ENCODE data around the gene PODXL.
"Not testable (repeated sequence)": the region's sequence is repeated elsewhere in the genome, so short reads cannot be mapped to it uniquely, and the experiment has no call there.

PODXL gene

DNA sequence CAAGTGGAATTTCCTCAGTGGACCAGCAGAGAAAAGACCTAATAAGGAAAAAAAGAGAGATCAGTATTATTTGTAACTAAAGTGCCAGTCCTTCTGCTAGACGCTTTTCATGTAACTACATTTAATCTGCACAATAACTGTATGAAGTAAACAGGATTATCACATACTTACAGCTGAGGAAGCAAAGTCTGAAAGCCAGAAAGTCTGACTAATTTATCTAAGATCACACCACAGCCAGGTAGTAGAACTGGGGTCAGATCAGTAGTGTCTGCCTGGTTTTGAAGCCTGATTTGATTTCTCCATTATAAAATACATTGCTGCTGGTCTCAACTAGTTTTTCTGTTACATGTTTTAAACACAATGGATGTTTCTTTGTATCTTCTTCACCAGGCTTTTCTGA lies 69.2 kb downstream of the PODXL start:
- no peak for DNase-seq

DNA sequence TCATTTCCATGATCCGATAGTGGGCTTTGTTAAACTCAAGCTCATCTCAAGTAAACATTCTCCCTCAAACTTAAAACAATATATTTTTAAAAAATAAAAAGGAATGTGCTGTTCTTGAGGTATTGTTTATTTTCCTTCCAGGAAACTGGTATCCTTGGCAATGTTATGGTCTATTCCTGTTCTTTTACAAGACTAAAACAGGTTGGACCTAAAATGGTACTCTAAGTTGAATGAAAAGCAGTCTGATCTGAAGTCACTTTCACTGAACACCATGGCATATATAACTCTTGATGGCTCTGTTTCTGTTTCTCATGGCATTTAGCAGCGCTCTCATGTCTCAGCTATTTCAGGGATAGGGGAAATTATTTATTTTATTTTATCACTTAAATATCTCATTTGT lies 70.1 kb downstream of the PODXL start:
- DNase-seq: no peak

DNA sequence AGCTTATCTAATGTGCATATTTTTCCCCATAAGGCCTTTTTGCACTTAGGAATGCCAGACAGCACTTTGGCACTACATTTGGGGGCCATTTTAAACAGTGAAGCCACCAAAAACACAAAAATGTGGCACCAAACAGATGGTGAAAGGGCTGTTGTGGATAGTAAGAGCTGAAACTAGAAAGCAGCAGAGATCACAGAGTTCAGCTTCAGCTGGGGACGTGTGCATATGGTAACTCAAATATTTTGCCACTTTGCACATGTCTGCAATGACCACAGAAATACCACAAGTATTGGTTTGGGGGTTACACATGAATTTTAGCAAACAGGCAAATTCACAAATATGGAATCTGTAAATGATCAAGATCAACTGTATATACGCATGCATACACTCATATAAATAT lies 72.8 kb downstream of the PODXL start:
- DNase-seq: no peak

DNA sequence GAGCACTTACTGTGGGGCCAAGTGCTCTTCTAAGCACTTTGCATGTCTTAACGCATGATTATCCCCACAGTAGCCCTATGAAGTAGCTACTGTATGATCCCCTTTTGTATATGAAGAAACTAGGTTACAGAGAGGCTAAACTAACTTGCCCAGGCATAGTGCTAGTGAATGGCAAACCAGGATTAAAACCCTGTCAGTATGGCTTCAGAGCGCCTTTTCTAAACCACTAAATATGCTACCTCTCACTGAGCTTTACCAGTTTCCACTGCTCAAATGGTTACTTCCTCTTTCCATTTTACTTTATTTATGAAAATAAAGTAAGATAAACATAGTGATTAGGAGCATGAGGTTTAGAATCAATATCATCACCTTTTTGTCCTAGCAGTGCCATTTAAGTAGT lies 73.6 kb downstream of the PODXL start:
- DNase-seq: no peak

DNA sequence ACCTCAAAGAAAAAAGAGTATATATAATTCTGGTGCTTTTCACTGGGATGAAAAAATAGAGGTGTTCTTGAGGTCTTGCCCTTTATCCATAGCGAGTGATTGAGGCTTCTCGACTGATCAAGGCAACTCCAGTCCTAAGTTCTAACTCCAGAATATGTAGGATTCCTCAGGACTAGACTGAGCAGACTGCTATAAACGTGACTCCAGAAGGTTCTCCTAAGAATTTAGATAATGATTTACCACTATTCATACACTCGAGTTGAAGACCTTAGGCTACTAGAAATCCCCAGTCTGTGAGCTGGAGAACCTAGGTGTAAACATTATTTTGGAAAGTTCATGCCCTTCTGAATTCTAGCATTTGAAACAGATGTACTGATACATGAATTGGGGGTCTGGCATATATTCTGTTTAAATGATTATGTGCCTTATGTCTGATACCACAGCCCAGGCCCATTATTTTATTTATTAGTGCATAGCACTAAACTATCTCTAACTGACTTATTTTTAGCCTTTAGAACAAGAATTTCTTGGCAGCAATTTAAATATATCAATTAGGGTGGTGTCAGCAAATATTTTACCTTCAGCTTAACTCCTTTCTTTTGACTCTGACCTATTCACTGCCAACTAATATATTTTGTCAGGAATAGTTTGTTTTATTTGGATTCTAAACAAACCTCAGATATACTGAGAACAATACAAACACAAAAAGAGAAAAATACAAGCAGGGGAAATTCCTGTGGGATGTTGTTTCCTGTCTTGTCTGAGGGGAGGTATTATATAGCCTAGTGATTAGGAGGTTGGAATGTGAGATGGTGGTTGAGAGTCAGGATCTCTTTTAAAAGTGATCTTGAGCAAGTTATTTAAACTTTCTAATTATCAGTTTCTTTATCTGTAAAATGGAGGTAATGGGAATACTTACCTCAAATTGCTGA lies 75.8 kb downstream of the PODXL start:
- DNase-seq: no peak

DNA sequence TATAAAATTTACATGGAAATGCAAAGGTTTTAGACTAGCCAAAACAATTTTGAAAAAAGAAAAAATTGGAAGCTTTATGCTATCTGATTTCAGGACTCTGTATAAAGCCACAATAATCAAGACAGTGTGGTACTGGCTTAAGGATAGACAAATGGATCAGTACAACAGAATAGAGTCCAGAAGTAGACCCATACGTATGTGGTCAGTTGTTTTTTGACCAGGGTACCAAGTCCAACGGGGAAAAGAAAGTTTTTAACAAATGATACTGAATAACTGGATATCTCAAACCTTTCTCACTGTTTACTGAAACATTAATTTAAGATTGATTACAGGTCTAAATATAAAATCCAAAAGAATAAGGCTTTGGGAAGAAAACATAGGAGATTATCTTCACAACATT lies 79.7 kb downstream of the PODXL start:
- no peak for DNase-seq

DNA sequence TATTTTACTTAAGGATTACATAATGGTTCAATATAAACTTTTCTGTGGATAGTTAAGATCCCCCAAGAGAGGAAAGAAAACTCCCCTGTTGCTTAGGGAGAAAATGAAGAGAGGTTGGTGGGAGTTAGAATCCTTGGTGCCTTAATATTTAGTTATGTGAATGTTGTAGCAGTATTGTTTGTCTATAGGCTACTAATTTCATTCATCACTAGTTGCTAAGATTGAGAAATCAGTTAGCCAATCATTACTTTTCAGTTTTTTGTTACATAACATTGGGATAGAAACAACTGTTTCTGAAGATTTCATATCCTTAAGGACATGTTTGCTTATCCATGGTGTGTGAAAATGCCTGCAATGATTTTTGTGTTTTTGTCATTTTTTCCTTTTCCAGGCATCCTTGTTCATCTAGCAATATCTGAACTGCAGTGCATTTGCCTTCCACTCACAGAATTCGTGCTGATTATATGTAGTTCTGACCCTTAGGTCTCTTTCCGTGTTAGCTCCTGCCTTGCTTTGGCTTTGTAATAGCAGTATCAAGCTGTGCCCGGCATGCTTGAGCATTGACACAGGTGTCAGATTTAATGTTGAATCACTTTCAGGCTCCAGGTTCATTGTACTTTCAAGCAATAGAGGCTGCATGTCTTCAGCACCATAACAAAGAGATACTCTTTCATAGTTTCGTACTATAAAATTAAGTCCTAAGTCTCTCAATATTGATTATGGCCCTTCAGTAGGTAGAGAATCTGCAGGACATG lies 85.0 kb downstream of the PODXL start:
- DNase-seq: no peak

DNA sequence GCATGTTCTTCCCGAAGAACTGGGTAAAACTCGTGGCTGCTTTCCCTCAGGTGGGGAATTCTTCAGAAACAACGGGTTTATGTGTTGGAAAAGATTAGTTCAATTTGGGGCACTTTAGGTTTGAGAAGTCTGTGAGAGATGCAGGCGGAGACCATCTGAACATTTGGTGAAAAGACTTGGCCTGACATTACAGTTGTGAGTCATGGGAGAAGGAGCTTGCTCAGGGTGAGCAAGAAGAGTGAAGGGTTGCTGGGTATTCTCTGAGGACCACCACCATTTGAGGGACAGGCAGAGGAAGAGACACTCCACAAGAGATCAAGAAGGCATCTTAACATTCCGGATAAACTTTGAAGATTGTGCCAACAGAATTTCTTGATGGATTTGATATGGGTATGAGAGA lies 88.6 kb downstream of the PODXL start:
- DNase-seq: no peak

DNA sequence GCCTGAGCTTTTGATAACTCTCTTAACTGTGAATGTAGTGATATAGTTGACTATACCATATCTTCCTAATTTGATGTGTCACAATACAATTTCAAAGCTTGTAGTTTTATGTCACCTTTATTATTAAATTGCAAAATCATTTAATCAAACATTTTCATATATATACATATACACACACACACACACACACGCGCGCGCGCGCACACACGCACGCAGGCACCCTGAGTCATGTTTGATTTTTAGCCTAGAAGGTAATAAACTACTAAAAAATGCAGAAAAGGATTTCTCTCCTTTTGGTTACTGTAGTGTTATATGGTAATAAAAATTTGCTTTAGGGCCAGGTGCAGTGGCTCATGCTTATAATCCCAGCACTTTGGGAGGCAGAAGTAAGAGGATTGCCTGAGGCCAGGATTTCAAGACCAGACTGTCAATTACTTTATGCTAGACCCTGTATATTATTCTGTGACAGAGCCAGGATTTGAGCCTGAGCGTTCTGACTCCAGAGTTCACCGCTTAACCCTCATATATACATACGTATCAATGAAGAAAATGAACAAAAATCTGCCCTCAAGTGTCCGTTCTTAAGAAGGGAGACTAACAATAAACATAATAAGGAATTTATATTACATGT lies 89.6 kb downstream of the PODXL start:
- DNase-seq: no peak

DNA sequence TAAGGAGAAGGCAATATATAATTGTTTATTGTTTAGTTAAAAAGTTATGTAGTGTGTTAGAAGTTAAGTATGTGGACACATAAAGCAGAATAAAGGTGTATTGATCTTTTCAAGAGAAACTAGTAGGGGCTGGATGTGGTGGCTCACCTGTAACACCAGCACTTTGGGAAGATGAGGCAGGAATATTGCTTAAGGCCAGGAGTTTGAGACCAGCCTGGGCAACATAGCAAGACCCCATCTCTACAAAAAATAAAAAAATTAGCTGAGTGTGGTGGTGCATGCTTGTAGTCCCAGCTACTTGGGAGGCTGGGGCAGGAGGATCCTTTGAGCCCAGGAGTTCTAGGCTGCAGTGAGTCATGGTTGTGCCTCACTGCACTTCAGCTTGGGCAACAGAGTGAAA lies 93.7 kb downstream of the PODXL start:
- not testable (repeated sequence) for DNase-seq

DNA sequence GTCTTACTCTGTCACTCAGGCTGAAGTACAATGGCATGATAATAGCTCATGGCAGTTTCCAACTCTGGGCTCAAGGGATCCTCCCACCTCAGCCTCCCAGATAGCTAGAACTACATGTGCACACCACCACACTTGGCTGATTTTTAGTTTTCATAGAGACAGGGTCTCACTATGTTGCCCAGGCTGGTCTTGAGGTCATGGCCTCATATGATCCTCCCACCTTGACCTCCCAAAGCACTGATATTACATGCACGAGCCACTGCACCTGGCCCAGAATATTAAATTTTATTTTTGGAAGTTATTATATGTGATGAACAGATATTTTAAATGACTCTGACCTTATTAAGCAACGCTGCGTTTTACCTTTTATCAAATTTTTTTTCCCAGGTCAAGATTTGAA lies 94.4 kb downstream of the PODXL start:
- DNase-seq: no peak

DNA sequence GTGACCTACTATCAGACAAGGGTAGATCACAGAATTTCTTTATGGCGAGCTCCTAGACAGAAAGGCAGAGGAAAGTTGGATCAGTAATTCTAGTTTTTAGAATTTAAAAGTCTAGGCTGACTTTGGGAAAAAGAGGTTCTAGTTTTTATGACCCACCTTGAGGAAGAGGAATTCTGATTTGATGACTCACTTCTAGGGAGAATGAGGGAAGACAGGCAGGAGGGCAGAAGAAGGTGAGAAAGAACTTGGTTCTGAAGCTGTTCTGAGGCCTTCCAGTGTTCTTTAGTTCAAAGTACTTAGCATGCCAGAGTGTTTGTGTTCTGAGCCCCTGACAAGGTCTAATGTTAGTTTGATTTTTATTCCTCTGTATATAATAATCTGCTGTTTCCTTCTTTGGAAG lies 97.2 kb downstream of the PODXL start:
- no peak for DNase-seq

DNA sequence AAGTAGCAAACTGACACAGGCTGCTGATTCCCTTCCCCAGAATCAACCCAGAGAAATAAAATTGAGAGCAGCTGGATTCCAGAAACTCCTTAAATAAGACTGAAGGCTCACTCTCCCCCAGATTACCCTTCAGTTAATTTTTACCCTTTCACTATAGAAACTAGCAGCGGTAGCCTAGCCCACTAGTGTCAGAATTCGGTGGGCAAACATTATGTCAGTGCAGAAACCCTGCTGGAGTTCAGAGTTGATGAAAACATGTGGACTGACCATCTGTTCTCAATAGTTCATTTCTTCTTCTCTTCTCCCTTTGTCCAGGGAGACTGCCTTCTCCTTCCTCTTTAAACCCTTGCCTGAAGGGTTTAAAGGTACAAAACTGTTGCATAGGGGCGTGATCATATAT lies 100.1 kb downstream of the PODXL start:
- DNase-seq: no peak

DNA sequence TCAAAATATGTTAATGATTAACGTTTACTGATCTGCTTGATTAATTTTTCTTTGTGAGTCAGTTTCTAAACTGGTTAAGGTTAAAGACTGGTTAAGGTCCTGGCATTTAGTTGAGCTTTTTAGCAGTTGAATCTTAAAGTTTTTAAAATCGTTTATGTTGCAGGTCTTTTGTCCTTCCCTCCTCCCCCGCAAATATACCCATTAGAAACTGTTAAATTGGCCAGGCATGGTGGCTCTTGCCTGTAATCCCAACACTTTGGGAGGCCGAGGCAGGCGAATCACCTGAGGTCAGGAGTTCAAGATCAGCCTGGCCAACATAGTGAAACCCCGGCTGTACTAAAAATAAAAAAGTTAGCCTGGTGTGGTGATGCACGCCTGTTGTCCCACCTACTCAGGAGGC lies 100.9 kb downstream of the PODXL start:
- no peak for DNase-seq

DNA sequence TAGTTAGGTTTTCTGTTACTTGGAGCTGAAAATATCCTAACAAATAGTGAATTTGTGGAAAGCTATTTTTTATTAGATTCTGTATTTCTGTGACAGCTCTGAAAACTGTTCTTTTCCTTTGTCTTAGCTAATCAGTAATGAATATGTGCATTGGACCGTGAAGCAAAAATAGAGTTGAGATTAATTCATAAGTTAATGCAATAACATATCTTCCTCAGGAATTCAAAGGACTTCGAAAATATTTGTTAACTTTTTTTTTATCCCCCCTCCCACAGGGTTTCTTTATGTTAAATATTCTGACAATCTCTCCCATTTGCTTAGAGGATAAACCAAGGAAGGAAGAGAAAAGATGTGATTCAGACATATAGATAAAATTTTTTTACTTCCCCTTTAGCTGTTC lies 101.4 kb downstream of the PODXL start:
- DNase-seq: no peak

DNA sequence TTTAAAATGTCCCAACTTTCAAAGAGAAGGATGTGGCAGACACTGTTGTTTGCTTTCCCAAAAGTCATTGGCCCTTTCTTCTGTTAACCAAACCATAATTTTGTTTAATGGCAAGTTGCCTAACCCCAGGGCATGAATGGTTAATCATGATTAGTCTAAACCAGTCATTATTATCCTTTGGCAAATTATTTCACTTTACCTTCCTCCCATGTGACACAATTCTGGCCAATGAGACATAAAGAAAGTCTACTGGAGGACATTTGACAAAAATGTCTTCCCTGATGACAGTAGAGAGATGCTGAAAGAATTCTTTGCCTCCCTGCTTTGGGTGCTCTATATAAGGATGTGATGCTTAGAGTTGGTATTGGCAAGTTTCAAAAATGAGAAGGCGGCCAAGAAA lies 101.9 kb downstream of the PODXL start:
- DNase-seq: no peak

Data from stimulated activated CD4-positive, alpha-beta T cell treated with anti-CD3 and anti-CD28 coated beads, Interleukin-4, amount 100 ng/mL, for 4 hours (primary cell).